GM18873 (cell line): Measurements from ENCODE around the gene BMERB1.
"Not testable (repeated sequence)": the region's sequence is repeated elsewhere in the genome, so short reads cannot be mapped to it uniquely, and the experiment has no call there.

Source experiments
- ATAC-seq: cut with Tn5 transposase; IDR thresholded peaks from one replicate; pipeline ENCODE4 v1.9.1; 2021; ENCODE audit warnings: mild to moderate bottlenecking, moderate library complexity, moderate number of reproducible peaks; ENCODE audit not compliant: unreplicated experiment, low FRiP score

The BMERB1 gene

GRCh38 chr16:15422222-15422621 lies 12.2 kb upstream of the BMERB1 start:
- no peak for ATAC-seq

- ATAC-seq, result no peak
Measured at GRCh38 chr16:15425861-15426260, 8.5 kb upstream of the BMERB1 start.

- ATAC-seq, result no peak
Measured at GRCh38 chr16:15426796-15427195, 7.6 kb upstream of the BMERB1 start.

- ATAC-seq, result no peak
Measured at GRCh38 chr16:15427648-15428239, 6.6 kb upstream of the BMERB1 start.

GRCh38 chr16:15430884-15431283 lies 3.5 kb upstream of the BMERB1 start:
- ATAC-seq, result not testable (repeated sequence)

GRCh38 chr16:15434079-15434424 lies 336 bp upstream of the BMERB1 start:
- ATAC-seq, result no peak

- no peak for ATAC-seq
Measured at GRCh38 chr16:15435216-15435864, 952 bp downstream of the BMERB1 start.

- no peak for ATAC-seq
Measured at GRCh38 chr16:15439102-15439501, 4.7 kb downstream of the BMERB1 start.

- no peak for ATAC-seq
Measured at GRCh38 chr16:15439521-15439920, 5.1 kb downstream of the BMERB1 start.

GRCh38 chr16:15440852-15441251 lies 6.5 kb downstream of the BMERB1 start:
- no peak for ATAC-seq

- not testable (repeated sequence) for ATAC-seq
Measured at GRCh38 chr16:15442140-15442539, 7.8 kb downstream of the BMERB1 start.

GRCh38 chr16:15443753-15444152 lies 9.4 kb downstream of the BMERB1 start:
- no peak for ATAC-seq

GRCh38 chr16:15444264-15444663 lies 9.9 kb downstream of the BMERB1 start:
- no peak for ATAC-seq

GRCh38 chr16:15445450-15445849 lies 11.1 kb downstream of the BMERB1 start:
- no peak for ATAC-seq

GRCh38 chr16:15446901-15447300 lies 12.5 kb downstream of the BMERB1 start:
- no peak for ATAC-seq

GRCh38 chr16:15450624-15451023 lies 16.2 kb downstream of the BMERB1 start:
- no peak for ATAC-seq

- no peak for ATAC-seq
Measured at GRCh38 chr16:15451098-15451731, 16.8 kb downstream of the BMERB1 start.

GRCh38 chr16:15452246-15452855 lies 18.0 kb downstream of the BMERB1 start:
- no peak for ATAC-seq

GRCh38 chr16:15453296-15453695 lies 18.9 kb downstream of the BMERB1 start:
- ATAC-seq, result not testable (repeated sequence)

GRCh38 chr16:15454933-15455332 lies 20.5 kb downstream of the BMERB1 start:
- not testable (repeated sequence) for ATAC-seq

GRCh38 chr16:15457400-15457799 lies 23.0 kb downstream of the BMERB1 start:
- no peak for ATAC-seq

GRCh38 chr16:15457958-15458357 lies 23.6 kb downstream of the BMERB1 start:
- ATAC-seq, result no peak
